ENCODE results near the gene CAD. TPM values are rescaled to one million over a fixed set of nuclear protein-coding genes. Genes with fewer than 3 reads are reported as not detected.
A peak's percentile ranks its signal among the peaks of the same experiment; 100 is the strongest.
"Not testable (repeated sequence)": the region's sequence is repeated elsewhere in the genome, so short reads cannot be mapped to it uniquely, and the experiment has no call there.

Gene CAD
- total RNA-seq, 1 donor from 2014 or later, result 38.5 TPM

DNA sequence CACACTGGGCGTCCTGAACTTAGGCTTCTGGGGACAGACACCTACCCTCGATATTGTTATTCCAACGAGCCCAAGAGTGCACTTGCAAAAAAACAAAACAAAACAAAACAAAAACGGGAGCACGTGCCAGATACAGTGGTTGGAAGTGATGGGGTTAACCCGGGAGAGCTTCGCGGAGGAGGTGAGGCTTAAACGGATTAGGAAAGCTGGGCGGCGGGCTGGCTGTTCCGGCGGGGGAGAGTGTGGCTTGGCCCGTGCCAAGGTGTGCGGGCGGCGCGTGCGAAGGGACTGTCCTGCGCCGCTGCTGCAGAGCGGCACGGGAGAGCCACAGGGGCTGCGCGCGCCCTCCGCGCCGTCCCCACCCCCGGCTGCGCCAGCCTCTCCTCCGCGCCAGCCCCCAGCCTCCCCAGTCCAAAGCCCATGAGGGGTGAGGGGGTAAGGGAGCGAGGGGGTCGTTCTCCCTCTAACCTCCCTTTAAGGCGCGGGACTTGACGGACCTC is 47.1 kb downstream of the CAD start:
- Mint-ChIP-seq H3K9me3 (ENCODE audit: unreplicated experiment) (peaks cover 4% of the 10 kb centered on the region), H3K4me3 (ENCODE audit: unreplicated experiment) (peak overlapping the region; percentile 79), H3K4me1 (ENCODE audit: low read depth, unreplicated experiment) (peaks cover 11% of the 10 kb centered on the region), H3K27ac (ENCODE audit: unreplicated experiment) (no peak overlapping the region), H3K36me3 (ENCODE audit: unreplicated experiment) (peaks cover 5% of the 10 kb centered on the region), H3K27me3 (ENCODE audit: unreplicated experiment) (peaks cover 27% of the 10 kb centered on the region)
- no peak for DNase-seq
- no peak for TF ChIP-seq CTCF (IDR thresholded peaks at IDR 0.05; ENCODE audit: partially characterized antibody, unreplicated experiment)

DNA sequence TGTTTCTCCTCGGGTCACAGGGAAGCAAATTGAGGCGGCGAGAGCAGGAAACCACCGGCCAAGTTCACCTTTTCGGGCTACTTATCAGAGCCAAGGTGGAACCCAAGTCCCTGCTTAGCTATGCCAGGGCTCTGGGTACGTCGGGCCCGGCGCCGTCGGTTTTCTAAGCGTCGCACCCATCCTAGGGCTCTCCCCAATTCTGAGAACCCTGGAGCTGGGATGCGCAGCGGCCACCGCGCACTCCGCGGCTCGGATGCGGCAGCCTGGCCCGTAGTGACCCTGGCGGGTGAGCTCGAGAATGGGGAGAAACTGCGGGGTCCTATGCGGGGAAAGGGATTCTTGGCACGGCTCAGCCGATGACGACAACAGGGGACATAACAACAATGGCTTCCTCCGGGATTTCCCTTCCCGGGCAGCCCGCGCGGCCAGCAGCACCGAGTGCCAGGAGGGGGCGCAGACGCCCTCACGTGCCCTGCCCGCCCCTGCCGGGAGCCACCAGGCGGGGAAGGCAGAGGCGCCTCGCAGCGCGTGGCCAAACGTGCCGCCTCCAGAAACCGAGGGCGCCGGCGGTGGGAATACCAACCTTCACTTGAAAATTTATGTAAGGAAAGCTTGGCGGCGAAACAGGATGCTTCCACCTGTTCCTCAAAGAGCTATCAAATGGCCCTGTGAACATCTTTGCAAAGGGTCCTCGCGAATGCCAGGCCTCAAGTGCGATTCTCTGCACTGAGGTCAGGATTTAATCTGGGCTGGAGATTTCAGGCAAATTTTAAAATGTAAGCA is 47.8 kb downstream of the CAD start:
- H3K4me1 Mint-ChIP-seq (ENCODE audit: low read depth, unreplicated experiment), result peaks cover 11% of the 10 kb centered on the region
- peaks cover 5% of the 10 kb centered on the region for H3K36me3 Mint-ChIP-seq (ENCODE audit: unreplicated experiment)
- peaks cover 4% of the 10 kb centered on the region for H3K9me3 Mint-ChIP-seq (ENCODE audit: unreplicated experiment)
- H3K27me3 Mint-ChIP-seq (ENCODE audit: unreplicated experiment), result peaks cover 25% of the 10 kb centered on the region
- TF ChIP-seq CTCF (IDR thresholded peaks at IDR 0.05; ENCODE audit: partially characterized antibody, unreplicated experiment), result peak; percentile 57
- DNase-seq, result peak; percentile 87
- H3K4me3 Mint-ChIP-seq (ENCODE audit: unreplicated experiment), result peak overlapping the region; percentile 81
- peak overlapping the region; percentile 39 for H3K27ac Mint-ChIP-seq (ENCODE audit: unreplicated experiment)

- H3K9me3 Mint-ChIP-seq (ENCODE audit: unreplicated experiment), result peaks cover 4% of the 10 kb centered on the region
- DNase-seq, result no peak
- TF ChIP-seq CTCF (IDR thresholded peaks at IDR 0.05; ENCODE audit: partially characterized antibody, unreplicated experiment), result no peak
- no peak overlapping the region for H3K27ac Mint-ChIP-seq (ENCODE audit: unreplicated experiment)
- peaks cover 24% of the 10 kb centered on the region for H3K27me3 Mint-ChIP-seq (ENCODE audit: unreplicated experiment)
- peak overlapping the region; percentile 59 for H3K4me3 Mint-ChIP-seq (ENCODE audit: unreplicated experiment)
- H3K4me1 Mint-ChIP-seq (ENCODE audit: low read depth, unreplicated experiment), result peaks cover 11% of the 10 kb centered on the region
- peaks cover 5% of the 10 kb centered on the region for H3K36me3 Mint-ChIP-seq (ENCODE audit: unreplicated experiment)
Observed at GRCh38 chr2:27265536-27265870, 48.3 kb downstream of the CAD start.

DNA sequence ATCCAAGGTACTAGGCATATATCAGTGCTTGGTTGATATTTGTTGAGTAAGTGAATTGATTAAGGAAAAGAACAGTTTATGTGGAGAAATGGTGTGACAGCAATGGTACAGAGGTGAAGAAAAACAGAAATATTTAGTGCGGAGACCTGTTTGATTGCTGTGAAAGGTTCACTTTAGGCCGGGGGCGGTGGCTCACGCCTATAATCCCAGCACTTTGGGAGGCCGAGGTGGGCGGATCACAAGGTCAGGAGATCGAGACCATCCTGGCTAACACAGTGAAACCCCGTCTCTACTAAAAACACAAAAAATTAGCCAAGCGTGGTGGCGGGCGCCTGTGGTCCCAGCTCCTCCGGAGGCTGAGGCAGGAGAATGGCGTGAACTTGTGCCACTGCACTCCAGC is 51.1 kb downstream of the CAD start:
- not testable (repeated sequence) for H3K4me3 Mint-ChIP-seq (ENCODE audit: unreplicated experiment); DNase-seq; H3K36me3 Mint-ChIP-seq (ENCODE audit: unreplicated experiment); H3K4me1 Mint-ChIP-seq (ENCODE audit: low read depth, unreplicated experiment); H3K9me3 Mint-ChIP-seq (ENCODE audit: unreplicated experiment); H3K27ac Mint-ChIP-seq (ENCODE audit: unreplicated experiment)
- H3K27me3 Mint-ChIP-seq (ENCODE audit: unreplicated experiment), result peaks cover 13% of the 10 kb centered on the region

GRCh38 chr2:27270131-27270530 is 53.0 kb downstream of the CAD start:
- peaks cover 3% of the 10 kb centered on the region for H3K9me3 Mint-ChIP-seq (ENCODE audit: unreplicated experiment)
- TF ChIP-seq CTCF (IDR thresholded peaks at IDR 0.05; ENCODE audit: partially characterized antibody, unreplicated experiment), result no peak
- no peak for DNase-seq
- H3K4me1 Mint-ChIP-seq (ENCODE audit: low read depth, unreplicated experiment), result no peaks in the 10 kb centered on the region
- no peak overlapping the region for H3K4me3 Mint-ChIP-seq (ENCODE audit: unreplicated experiment)
- peaks cover 5% of the 10 kb centered on the region for H3K27me3 Mint-ChIP-seq (ENCODE audit: unreplicated experiment)
- no peaks in the 10 kb centered on the region for H3K36me3 Mint-ChIP-seq (ENCODE audit: unreplicated experiment)
- no peak overlapping the region for H3K27ac Mint-ChIP-seq (ENCODE audit: unreplicated experiment)
